ENCODE results near the gene KRT36.

The KRT36 gene

GRCh38 chr17:41452281-41452680 is 37.4 kb downstream of the KRT36 start:
- no peak overlapping the region for H3K4me3 ChIP-seq (ENCODE audit: low read length)
- no peak for DNase-seq (ENCODE audit: low read depth, low spot score)

DNA sequence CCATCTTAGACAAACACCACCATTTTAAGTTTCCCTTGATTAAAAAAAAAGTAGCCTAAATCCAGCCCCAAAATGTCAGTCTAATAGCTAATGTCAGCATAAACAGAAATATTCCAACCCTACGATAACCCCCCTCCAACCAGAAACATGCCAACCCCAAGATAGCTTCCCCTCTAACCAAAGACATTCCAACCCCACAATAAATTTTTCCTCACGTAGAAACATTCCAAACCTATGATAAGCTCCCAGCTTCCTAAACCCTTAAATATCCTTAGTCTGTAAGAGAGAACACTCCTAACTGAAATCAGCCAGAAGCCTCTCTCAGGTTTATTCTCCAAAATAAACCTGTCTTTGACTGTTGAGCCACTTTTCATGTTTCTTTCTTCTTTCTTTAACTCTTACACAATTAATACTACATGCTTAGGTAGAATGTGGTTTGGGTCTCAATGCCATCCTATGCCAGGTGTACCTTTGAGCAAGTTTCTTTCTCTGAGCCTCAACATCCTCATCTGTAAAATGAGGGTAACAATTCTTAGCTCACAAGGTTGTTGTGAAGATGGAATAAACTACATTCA is 38.5 kb downstream of the KRT36 start:
- DNase-seq (ENCODE audit: low read depth, low spot score): no peak
- no peak overlapping the region for H3K4me3 ChIP-seq (ENCODE audit: low read length)

GRCh38 chr17:41449008-41449407 is 40.7 kb downstream of the KRT36 start:
- H3K4me3 ChIP-seq (ENCODE audit: low read length): no peak overlapping the region
- no peak for DNase-seq (ENCODE audit: low read depth, low spot score)

DNA sequence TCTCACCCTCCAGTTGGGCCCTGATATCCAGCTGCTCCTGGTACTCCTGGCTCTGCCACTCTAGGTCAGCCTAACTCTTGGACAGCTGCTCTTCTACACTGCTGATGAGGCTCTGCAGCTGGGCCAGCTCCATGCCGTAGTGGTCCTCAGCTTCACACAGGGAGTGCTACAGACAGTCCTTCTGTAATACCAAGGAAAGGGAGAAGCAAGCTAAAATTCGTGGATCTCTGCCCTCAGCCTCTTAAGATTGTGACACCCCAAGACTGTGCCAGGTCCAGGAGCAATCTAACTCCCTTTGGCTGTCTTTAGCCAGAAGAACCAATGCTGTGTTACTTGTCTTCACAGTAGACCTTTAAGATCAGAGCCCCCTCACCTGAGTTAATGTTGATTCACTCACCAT is 41.2 kb downstream of the KRT36 start:
- no peak for DNase-seq (ENCODE audit: low read depth, low spot score)
- no peak overlapping the region for H3K4me3 ChIP-seq (ENCODE audit: low read length)

DNA sequence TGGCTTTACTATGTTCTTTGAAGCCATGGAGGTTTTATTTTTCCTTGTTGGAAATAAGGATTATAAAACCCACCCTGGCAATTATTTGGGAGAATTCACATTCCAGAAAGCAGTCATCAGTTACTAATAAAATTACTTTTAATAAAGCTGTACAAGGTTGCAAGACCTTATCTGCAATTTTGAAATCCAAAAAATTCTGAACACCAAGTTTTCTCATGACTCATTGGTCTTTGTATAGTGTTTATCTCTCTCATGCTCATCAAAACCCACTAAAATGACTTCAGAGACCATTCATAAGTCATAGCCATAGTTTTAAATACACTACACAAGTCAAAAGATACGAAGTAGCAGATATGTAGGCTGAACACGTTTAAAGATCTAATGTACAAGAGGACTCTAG is 42.9 kb downstream of the KRT36 start:
- no peak for DNase-seq (ENCODE audit: low read depth, low spot score)
- no peak overlapping the region for H3K4me3 ChIP-seq (ENCODE audit: low read length)

- no peak overlapping the region for H3K4me3 ChIP-seq (ENCODE audit: low read length)
- DNase-seq (ENCODE audit: low read depth, low spot score): no peak
These were observed 45.1 kb downstream of the KRT36 start for GRCh38 chr17:41444640-41445039.

GRCh38 chr17:41444186-41444585 is 45.5 kb downstream of the KRT36 start:
- DNase-seq (ENCODE audit: low read depth, low spot score): no peak
- no peak overlapping the region for H3K4me3 ChIP-seq (ENCODE audit: low read length)

- no peak overlapping the region for H3K4me3 ChIP-seq (ENCODE audit: low read length)
- no peak for DNase-seq (ENCODE audit: low read depth, low spot score)
These were observed 47.0 kb downstream of the KRT36 start for GRCh38 chr17:41442739-41443138.

DNA sequence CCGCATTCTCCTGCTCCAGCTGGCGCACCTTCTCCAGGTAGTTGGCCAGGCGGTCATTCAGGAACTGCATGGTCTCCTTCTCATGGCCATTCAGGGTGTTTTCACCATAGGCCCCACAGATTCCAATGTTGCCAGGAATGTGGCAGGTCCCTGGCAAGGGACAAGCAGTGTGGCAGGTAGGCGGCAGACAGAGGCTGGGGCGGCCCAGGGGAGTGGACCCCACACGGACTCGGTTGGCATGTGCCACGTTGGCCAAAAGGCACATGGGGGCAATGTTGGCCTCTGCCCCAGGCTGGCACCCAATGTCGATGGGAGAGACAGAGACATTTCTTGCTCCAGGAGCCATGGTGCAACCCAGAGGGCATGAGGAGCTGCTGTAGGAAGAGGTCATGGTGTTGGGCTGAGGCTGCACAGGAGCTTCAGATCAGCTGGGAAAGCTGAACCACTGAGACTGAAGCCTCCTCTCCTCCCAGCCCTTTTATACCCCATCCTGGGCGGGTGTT is 49.1 kb downstream of the KRT36 start, which contains the start of gene KRT38:
TSS of gene KRT38 (minus strand) at position 453 of the 503 bp plus-strand sequence. CDS start at position 391, 62 bp downstream.
- no peak for DNase-seq (ENCODE audit: low read depth, low spot score)
- no peak within 1 kb of the TSS for H3K4me3 ChIP-seq (ENCODE audit: low read length)

- no peak for DNase-seq (ENCODE audit: low read depth, low spot score)
- no peak overlapping the region for H3K4me3 ChIP-seq (ENCODE audit: low read length)
These were observed 50.3 kb downstream of the KRT36 start for GRCh38 chr17:41439375-41439774.

DNA sequence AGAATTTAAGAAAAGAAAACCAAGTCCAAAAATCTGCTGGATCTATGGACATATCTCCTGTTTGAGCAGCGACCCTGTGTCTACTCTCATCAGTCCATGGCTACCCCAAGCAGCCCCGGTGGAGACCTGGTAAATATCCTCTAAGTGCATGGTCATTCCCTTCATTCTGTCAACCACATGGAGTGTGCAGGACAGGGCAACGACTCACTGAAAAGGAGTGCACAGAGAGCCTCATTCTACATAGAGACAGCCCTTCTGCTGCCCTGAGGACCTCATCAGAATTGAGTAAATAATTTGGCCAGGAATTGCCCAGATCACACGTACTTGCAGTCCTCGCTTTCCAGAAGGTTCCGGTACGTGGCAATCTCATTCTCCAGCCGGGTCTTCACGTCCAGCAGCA is 51.9 kb downstream of the KRT36 start:
- DNase-seq (ENCODE audit: low read depth, low spot score): no peak
- H3K4me3 ChIP-seq (ENCODE audit: low read length): no peak overlapping the region

GRCh38 chr17:41437254-41437653 is 52.5 kb downstream of the KRT36 start:
- no peak overlapping the region for H3K4me3 ChIP-seq (ENCODE audit: low read length)
- no peak for DNase-seq (ENCODE audit: low read depth, low spot score)
